GM18520 (cell line): ENCODE results near the gene DNAI2.
"Not testable (repeated sequence)": the region's sequence is repeated elsewhere in the genome, so short reads cannot be mapped to it uniquely, and the experiment has no call there.

Experiments
- ATAC-seq: cut with Tn5 transposase; IDR thresholded peaks from one replicate; pipeline ENCODE4 v1.9.1; 2021; ENCODE audit not compliant: unreplicated experiment

DNAI2 gene

DNA sequence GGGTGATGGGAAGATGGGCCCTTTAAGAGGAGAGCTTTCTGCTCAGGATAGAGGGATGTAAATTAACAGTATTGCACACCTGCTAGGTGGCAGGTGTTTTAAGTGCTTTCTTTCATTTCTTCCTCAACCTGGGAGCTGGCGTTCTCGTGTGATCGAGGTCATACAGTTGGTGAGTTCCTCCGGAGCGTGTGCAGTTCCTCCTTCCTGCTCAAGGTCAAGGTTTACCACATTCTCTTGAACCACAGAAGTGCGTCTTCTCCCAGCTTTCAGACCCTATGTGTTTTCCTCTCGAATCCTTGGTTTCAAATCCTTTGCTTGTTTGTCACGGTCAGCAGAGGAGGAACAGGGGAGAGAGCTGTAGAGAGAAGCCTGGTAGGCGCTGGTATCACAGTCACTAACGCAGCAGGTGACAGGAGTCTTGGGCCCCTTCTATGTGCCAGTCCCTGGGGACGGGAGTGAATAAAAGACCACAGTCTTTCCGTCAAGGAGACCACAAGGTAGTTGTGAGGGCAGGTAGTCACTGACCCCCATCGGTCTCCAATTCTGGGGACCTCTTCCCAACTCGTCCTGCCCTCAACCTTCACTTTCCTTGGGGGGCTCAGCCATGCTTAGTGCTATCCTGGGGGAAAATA is 791 bp downstream of the DNAI2 start:
- no peak for ATAC-seq

DNA sequence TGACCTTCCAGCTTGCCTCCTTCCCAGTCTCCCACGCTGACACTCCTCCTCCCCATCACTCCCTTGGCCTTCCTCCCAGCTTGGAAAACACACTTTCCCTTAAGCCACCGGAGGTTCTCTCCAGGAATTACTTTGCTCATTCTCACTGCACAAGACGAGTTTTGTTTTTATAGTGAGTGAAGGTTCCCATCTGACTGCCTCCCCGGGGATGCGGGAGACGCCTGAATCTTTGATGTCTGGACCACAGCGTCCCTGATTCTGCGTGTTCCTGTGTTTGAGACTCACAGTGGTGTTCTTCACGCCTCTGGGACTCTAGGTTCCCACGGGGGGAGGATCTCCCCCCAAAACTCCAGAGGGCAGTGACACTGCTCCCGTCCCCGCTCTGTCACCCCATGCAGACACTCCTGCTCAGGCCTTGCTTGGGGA is 2.0 kb downstream of the DNAI2 start:
- ATAC-seq = no peak

DNA sequence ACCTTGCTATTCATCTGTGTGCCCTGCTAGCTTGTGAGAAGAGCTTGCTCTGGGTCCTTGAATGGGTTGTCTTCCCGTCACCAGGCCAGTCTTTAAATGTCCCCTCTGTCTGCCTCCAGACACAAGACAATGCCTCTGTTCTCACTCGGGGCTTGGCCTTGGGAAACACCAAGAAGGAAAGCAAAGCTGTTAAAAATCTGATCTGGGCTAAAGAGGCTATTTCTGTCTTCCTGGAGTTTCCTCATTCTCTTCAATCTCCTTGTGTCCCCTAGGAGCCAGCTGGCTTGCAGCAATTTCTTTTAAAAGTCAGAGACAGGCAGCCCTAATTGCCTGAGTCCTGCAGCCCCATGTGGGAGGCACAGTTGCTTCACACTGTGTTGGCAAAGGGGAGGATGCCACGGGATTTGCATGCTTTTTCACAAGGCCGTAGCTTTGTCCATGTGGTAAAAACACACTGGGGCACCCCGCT is 2.5 kb downstream of the DNAI2 start:
- ATAC-seq = no peak

DNA sequence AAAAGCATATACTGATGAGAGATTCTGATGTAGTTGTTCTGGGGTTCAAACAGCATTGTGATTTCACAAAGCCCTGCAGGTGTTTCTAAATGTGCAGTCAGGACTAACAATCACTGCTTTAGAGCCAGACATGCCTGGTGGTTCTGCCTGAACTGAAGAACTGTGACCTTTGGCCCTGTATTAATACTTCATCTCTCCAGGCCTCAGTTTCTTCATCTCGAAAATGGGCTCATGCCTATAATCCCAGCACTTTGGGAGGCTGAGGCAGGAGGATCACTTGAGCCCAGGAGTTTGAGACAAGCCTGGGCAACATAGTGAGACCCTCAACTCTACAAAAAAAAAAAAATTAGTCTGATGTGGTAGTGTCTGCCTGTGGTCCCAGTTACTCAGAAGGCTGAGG is 3.9 kb downstream of the DNAI2 start:
- ATAC-seq = no peak

DNA sequence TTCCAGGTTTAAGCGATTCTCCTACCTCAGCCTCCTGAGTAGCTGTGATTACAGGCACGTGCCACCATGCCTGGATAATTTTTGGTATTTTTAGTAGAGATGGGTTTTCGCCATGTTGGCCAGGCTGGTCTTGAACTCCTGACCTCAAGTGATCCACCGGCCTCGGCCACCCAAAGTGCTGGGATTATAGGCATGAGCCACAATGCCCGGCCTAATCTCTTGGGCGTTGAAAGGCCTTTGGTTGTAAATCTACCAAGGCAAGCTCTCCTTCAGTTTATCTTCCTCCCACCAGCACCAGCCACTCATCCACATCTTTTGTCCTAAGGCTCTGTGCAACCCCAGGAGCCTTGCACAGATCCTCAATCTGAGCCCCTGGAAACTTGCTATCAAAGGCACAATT is 5.6 kb downstream of the DNAI2 start:
- ATAC-seq = not testable (repeated sequence)

DNA sequence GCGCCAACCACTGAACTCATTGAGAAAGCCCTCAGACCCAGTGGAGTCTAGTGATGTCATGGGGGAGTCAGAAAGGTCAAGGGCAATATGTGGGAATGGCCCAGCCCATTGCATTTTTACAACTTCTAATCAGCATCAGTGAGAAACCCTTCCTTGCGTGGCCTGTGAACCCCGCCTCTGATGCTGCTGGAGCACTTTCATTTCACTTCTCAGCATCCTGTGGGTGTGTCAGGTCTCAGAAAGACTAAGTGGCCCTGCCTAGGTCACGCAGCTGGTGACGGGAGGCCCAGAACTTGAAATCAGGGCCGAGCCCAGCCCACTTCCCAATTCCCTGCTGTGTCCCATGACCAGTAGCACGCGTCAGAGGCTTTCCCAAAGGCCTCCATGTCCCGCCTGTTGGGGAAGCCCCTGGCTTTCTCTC is 6.1 kb downstream of the DNAI2 start:
- ATAC-seq = peak; percentile 56

DNA sequence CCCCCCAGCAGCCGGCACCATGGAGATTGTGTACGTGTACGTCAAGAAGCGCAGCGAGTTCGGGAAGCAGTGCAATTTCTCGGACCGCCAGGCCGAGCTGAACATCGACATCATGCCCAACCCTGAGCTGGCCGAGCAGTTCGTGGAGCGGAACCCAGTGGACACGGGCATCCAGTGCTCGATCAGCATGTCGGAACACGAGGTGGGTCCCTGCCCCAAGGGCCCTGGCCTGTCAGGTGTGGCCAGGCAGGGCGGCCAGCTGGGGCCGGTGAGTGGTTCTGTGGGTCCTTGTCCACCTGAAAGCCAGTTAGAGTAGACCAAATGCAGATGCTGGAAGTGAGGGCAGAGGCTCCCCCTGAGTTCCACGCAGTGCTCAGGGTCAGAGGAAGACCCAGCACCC is 7.8 kb downstream of the DNAI2 start:
- no peak for ATAC-seq

DNA sequence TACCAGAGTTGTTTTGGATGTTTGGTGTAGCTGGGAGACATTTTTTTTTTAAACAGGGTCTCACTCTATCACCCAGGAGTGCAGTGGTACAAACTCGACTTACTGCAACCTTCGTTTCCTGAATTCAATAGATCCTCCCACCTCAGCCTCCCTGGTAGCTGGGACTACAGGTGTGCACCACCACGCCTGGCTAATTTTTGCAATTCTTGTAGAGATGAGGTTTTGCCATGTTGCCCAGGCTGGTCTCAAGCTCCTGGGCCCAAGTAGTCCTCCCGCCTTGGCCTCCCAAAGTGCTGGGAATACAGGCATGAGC is 8.2 kb downstream of the DNAI2 start:
- not testable (repeated sequence) for ATAC-seq

DNA sequence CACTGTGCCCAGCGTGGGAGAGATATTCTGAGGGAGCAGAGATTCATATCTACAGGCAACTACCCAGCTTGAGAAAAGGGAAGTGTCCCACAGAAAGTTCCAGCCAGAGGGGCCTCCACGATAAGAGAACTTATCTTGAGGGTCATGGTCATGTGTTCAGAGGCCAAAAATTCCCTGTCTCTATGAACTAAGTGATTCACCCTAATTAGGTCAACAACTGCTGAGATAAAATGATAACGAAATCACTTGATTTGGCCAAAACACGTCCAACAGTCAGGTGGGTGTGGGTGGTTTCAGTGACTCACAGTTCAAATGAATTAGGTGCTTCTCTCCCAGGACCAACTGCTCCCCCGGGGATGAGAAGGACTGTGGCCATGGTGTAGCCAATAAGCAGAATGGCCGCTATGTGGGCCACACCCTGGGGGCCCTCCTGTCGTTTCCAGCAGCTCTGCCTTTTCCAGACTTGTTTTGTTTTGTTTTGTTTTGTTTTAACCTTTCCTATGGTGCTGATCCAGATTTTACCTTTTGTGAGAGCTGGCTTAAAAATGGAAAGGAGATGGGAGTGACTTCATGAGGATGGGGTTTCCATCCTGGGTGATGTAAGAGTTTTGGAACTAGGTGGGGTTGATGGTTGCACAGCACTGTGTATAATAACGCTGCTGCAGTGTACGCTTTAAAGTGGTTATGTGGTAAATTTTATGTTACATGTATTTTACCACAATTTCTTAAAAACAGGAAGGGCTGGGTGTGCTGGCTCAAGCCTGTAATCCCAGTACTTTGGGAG is 8.7 kb downstream of the DNAI2 start:
- no peak for ATAC-seq

DNA sequence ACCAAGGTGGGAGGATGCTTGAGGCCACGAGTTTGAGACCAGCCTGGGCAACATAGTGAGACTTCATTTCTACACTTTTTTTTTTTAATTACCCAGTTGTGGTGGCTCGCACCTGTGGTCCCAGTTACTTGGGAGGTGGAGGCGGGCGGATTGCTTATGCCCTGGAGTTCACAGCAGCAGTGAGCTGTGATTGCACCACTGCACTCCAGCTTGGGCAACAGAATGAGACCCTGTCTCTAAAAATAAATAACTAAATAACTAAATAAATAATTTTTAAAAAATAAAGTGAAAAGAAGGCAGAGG is 9.3 kb downstream of the DNAI2 start:
- no peak for ATAC-seq

DNA sequence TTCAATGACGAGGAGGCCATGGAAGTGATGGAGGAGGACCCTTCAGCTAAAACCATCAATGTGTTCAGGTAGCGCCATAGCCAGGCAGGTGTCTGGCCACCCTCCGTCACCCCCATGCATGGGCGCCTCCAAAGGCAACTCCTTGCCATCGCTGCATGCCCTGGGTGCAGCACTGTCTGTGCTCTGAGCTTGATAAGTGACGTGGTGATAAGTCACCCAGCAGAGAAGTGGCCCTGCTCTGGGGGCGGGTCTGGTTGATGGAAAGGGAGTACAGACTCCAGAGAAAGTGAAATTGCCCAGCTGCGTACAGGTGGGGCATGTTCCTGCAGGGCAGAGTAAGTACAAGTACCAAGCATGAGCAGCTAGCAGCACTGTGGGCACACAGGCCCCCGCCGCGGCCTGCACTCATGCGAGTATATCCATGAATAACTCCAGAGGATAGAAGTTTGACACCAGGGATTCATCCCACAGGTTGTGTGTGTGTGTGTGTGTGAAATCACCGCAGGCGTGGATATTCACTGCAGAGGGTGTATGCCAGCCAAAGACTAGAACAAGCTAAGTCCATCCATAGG is 13.1 kb downstream of the DNAI2 start:
- ATAC-seq = no peak

DNA sequence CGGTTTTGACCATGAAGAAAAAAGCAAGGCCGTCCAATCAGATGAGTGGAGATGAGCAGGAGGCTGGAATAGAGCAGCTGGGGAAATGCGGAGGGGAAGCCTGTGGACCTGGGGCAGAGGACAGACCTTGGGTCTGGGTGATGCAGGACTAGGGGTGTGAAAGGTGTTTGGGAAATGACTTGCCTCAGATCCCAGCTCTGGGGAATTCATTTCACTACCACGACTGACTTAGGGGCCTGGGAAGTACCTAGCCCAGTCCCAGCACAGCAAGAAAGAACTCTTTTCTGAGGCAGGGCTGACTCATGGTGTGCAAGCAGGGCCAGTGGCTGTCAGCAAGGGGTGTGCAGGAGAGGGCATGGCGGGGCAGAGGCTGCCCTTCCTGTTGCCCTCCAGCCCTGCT is 14.8 kb downstream of the DNAI2 start:
- ATAC-seq = peak; percentile 58

DNA sequence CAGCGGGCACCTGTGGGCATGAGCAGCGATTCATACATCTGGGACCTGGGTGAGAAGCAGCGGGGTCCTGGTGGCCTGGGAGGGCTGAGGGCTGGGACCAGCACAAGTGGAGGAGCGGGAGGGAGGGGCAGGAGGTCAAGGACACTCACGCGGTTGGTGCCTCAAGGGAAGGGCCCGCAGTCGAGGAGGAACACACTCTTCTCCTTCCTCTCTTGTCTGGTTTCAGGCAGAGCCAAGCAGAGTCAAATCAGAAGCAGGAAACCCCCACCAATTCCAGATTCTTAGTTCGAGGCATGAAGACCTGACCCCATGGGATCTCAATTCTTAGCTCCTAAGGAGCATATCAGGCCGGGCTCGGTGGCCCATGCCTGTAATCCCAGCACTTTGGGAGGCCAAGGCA is 15.7 kb downstream of the DNAI2 start:
- no peak for ATAC-seq

DNA sequence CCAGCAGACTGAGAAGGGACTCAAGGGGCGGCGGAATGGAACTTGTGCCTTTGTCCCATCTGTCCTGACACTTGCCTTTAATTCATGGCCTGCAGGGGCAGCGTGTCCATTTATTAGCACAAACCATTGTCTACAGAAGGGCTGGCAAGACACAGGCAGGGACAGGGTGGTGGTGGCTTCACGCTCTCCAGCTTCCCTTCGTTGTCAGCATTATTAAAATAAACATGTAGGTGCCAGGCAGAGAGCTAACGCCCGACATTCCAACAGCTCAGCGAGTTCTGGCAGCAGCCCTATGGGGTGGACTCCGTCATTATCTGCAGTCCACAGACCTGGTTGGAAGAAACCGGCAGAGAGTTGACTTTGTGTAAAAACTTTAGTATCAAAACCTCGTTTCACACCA is 16.3 kb downstream of the DNAI2 start:
- no peak for ATAC-seq

DNA sequence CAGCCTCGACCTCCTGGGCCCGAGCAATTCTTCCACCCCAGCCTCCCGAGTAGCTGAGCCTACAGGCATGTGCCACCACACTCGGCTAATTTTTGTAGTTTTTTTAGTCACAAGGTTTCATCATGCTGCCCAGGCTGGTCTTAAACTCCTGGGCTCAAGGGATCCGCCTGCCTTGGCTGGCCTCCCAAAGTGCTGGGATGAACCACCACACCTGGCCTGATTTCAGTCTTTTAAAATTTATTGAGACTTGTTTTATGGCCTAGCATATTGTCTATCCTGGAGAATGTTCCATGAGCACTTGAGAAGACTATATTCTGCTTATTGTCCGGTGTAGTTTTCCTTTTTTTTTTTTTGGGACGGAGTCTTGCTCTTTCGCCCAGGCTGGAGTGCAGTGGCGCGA is 18.5 kb downstream of the DNAI2 start:
- no peak for ATAC-seq

DNA sequence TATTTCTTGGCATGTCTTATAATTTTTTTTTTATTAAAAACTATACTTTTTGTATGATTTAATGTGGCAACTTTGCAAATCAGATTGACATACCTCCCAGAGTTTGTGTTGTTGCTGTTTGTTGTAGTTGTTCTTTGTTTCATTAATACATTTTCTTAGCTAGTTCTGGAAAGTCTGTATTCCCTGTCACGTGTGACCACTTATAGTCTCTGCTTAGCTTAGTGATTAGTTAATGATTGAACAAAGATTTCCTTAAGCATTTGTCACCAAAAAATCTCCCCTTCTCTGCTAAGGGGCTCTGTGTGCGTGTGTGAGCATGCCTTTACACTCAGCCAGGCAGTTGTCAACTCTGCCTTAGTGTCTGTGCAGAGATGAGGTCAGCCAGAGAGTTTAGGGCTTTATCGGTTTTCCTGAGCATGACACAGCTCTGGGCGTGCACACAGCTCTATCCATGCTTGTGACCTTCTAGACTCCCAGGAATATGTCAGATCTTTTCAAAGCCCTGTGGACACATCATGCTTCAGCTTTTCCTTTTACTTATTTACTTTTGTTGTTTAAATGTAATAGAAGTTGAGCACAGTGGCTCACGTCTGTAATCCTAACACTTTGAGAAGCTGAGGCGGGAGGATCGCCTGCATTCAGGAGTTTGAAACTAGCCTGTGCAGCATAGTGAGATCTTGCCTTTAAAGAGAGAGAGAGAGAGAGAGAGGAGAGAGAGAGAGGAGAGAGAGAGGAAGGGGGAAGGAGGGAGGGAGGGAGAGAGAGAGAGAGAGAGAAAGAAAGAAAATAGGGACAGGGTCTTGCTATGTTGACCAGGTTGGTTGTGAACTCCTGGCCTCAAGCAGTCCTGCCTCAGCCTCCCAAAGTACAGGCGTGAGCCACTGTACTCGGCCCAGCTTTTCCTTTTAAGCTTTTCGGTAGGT is 21.9 kb downstream of the DNAI2 start:
- ATAC-seq = no peak

DNA sequence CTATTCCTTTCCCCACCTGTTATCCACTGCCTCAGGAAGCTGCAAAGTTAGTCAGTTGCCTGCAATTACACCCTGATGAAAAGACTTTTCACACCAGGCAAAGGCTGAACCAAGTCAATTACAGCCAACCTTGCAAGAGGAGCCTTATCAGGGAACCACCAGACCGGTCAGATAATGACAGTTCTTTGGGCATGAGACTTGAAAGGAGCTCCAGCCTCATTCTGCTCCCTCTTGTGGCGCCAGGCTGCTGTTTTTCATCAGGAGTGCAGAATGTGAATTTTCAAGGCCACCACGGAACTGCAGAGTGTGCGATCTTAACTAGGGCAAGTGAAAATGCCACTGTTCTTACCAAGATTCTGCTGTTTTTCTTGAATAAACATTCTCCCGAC is 22.5 kb downstream of the DNAI2 start:
- no peak for ATAC-seq

DNA sequence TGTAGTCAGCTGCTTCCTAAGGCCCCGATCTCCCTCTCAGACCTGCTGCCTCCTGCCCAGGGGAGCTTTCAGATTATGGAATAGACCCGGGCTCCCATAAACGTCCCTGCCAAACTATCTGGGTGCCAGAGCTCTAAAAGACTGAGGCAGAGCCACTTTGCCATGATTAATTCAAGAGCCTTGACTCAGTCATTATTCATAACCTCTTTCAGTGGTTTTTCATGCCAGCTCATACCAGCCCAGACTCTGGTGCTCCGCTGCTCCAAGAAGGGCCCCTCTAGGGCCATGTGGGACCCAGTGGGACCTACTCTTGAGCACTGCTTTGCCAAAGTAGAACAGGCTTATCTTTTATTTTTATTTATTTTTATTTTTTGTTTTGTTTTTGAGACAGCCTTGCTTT is 23.9 kb downstream of the DNAI2 start:
- no peak for ATAC-seq

DNA sequence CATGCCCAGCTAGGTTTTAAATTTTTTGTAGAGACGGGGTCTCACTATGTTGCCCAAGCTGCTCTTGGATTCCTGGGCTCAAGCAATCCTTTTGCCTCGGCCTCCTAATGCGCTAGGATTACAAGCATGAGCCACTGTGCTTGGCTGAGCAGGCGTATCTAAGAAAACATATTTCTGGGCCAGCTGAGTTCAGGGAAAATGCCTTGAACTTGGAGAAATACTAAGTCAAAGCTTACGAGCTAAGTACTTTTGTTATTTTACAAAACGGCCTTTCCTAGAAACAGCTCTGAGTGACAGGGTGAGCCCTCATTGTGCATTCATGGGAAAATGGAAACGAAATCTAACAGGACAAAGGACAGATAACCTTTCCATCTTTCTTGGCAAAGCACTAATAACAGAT is 24.7 kb downstream of the DNAI2 start:
- no peak for ATAC-seq

DNA sequence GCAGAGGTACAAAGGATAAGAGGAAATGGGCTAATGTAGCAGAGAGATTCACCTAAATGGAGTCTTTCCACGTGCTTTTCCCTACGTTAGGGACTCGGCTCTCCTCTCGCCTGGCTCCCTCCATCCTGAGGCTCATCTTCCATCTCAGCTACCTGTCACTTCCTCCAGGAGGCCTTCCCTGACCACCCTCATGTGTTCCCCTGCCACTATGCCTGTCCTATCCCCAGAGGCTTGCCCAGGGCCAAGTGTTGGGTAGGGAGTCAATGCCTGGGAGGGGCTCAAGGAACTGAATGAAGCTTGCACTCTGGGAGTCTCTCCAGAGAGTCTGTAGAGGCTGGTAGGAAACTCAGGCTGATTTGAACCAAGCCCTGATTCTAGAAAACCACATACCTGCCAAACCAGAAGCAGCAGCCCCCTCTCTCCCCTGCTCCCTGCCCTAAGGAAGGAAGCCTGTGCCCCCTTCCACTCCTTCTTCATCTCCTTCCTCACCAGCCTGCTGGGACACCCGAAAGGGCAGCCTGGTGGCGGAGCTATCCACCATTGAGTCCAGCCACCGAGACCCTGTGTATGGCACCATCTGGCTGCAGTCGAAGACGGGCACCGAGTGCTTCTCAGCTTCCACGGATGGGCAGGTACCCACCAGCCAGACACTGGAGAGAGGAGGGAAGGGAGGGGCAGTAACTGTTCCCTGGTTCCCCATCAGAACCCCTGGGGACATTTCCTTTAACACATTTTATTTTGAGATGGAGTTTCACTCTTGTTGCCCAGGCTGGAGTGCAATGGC is 25.4 kb downstream of the DNAI2 start:
- ATAC-seq = no peak

DNA sequence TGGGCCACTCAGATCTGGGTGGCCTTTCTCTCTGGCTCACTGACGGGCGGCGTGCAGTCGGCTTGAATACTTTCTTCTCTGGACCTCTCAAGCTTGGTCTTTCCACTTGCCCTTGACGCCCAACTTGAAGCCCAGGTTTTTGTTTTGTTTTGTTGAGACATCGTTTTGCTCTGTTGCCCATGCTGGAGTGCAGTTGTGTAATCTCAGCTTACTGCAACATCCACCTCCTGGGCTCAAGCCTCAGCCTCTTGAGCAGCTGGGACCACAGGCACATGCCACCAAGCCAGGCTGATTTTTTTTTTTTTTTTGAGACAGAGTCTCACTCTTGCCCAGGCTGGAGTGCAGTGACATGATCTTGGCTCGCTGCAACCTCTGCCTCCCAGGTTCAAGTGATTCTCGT is 29.3 kb downstream of the DNAI2 start:
- no peak for ATAC-seq
